ENCODE data around the gene WDR7.

Gene WDR7

DNA sequence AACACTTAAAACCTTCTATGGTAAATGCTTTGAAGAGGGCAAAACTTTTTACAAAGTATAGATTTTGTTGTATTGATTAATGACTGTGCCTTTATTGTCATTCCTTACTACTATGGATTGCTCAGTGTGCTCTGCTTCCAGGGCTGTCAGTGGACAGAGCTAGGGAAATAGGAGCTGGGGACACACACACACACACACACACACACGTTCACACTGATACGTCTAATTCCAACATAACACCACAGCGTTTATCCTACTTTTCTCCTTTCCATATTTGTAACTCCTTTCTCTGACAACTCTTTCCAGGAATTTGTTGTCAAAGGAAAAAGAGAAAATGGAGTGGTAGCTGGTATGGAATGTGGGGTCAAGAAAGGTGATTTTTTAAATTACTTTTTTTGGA, 21.8 kb downstream of the WDR7 start:
- H3F3A ChIP-seq (ENCODE audit: insufficient read depth, low read length) = no peaks in the 10 kb centered on the region
- H3K79me2 ChIP-seq (ENCODE audit: insufficient read depth, low read length) = peaks cover 24% of the 10 kb centered on the region
- H2AFZ ChIP-seq (ENCODE audit: low read length) = no peak overlapping the region
- H3K4me2 ChIP-seq (ENCODE audit: low read length) = no peak overlapping the region
- H3K4me1 ChIP-seq (ENCODE audit: insufficient read depth, low read length, severe bottlenecking) = peaks cover 6% of the 10 kb centered on the region
- no peak overlapping the region for H3K9ac ChIP-seq (ENCODE audit: low read length)
- H3K4me3 ChIP-seq (ENCODE audit: low read depth, low read length, poor library complexity, severe bottlenecking) = no peak overlapping the region
- H3K27me3 ChIP-seq (ENCODE audit: insufficient read depth, low read length) = no peaks in the 10 kb centered on the region
- H3K9me2 ChIP-seq (ENCODE audit: low read depth, low read length) = no peaks in the 10 kb centered on the region
- no peaks in the 10 kb centered on the region for H4K20me1 ChIP-seq (ENCODE audit: insufficient read depth, low read length)
- TF ChIP-seq, protein P1, sequence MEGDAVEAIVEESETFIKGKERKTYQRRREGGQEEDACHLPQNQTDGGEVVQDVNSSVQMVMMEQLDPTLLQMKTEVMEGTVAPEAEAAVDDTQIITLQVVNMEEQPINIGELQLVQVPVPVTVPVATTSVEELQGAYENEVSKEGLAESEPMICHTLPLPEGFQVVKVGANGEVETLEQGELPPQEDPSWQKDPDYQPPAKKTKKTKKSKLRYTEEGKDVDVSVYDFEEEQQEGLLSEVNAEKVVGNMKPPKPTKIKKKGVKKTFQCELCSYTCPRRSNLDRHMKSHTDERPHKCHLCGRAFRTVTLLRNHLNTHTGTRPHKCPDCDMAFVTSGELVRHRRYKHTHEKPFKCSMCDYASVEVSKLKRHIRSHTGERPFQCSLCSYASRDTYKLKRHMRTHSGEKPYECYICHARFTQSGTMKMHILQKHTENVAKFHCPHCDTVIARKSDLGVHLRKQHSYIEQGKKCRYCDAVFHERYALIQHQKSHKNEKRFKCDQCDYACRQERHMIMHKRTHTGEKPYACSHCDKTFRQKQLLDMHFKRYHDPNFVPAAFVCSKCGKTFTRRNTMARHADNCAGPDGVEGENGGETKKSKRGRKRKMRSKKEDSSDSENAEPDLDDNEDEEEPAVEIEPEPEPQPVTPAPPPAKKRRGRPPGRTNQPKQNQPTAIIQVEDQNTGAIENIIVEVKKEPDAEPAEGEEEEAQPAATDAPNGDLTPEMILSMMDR (IDR thresholded peaks at IDR 0.05; ENCODE audit: low read length) = no peak
- no peak for TF ChIP-seq EZH2 (IDR thresholded peaks at IDR 0.05; ENCODE audit: borderline replicate concordance, low read length)
- H3K36me3 ChIP-seq (ENCODE audit: insufficient read depth, low read length) = peaks cover 14% of the 10 kb centered on the region
- H3K9me3 ChIP-seq (ENCODE audit: low read length) = no peaks in the 10 kb centered on the region
- no peak overlapping the region for H3K27ac ChIP-seq (ENCODE audit: low read depth, low read length, poor library complexity, severe bottlenecking)

DNA sequence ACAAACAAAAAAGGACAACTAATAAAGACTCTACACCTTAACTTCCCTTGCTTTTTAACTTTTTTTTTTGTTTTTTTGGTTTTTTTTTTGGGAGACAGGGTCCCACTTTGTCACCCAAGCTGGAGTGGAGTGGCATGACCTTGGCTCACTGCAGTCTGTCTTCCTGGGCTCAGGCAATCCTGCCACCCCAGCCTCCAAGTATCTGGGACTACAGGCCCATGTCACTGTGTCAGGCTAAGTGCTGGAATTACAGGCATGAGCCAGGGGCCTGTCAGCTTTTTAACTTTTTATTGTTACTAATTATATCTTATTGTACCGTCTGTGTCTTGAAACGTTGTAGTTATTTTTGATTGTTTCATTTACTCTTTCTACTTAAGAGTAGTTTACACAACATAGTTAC, 25.5 kb downstream of the WDR7 start:
- Histone ChIP-seq H4K20me1 (ENCODE audit: insufficient read depth, low read length) (no peaks in the 10 kb centered on the region), H3K9ac (ENCODE audit: low read length) (no peak overlapping the region), H2AFZ (ENCODE audit: low read length) (no peak overlapping the region), H3K27me3 (ENCODE audit: insufficient read depth, low read length) (no peaks in the 10 kb centered on the region), H3K4me1 (ENCODE audit: insufficient read depth, low read length, severe bottlenecking) (no peaks in the 10 kb centered on the region), H3K79me2 (ENCODE audit: insufficient read depth, low read length) (0 out of 2 replicates have a peak, but pooled peaks cover 6% of the 10 kb centered on the region), H3K4me3 (ENCODE audit: low read depth, low read length, poor library complexity, severe bottlenecking) (no peak overlapping the region), H3K36me3 (ENCODE audit: insufficient read depth, low read length) (peaks cover 14% of the 10 kb centered on the region), H3K27ac (ENCODE audit: low read depth, low read length, poor library complexity, severe bottlenecking) (no peak overlapping the region), H3F3A (ENCODE audit: insufficient read depth, low read length) (no peaks in the 10 kb centered on the region), H3K4me2 (ENCODE audit: low read length) (no peak overlapping the region), H3K9me2 (ENCODE audit: low read depth, low read length) (no peaks in the 10 kb centered on the region), H3K9me3 (ENCODE audit: low read length) (no peaks in the 10 kb centered on the region)
- TF ChIP-seq, protein P1 (IDR thresholded peaks at IDR 0.05; ENCODE audit: low read length) = no peak
- TF ChIP-seq EZH2 (IDR thresholded peaks at IDR 0.05; ENCODE audit: borderline replicate concordance, low read length) = no peak

DNA sequence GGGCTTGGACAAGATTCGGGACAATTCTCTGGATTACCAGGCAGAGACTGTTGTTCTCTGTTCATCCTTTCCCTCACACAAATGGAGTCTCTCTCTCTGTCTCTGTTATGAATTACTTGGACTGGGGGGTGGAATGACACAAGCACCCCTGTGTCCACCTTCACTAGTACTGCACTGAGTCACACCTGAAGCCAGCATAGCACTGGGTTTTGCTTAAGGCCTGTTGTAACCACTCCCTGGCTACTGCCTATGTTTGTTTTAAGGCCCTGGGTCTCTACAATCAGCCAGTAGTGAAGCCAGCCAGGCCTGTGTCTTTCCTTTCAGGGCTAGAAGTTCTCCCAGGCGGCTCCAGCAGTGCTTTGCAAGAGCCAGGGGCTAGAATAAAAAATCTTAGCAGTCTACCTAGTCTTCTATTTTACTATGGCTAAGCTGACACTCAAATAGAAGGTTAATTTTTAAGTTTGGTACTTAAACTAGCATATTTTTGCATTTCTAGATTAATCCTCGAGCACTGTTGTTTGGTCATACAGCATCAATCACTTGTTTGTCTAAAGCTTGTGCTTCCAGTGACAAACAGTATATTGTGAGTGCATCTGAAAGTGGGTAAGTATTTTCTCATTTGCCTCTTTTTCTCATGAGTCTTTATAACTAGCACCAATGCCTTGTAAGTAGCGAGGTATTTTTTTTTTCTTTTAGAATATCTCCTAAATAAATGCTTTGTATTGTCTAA, 27.8 kb downstream of the WDR7 start:
- H4K20me1 ChIP-seq (ENCODE audit: insufficient read depth, low read length) = no peaks in the 10 kb centered on the region
- no peak for TF ChIP-seq EZH2 (IDR thresholded peaks at IDR 0.05; ENCODE audit: borderline replicate concordance, low read length)
- TF ChIP-seq, protein P1 (IDR thresholded peaks at IDR 0.05; ENCODE audit: low read length) = no peak
- no peak overlapping the region for H3K4me2 ChIP-seq (ENCODE audit: low read length)
- no peaks in the 10 kb centered on the region for H3K27me3 ChIP-seq (ENCODE audit: insufficient read depth, low read length)
- H3K9me2 ChIP-seq (ENCODE audit: low read depth, low read length) = no peaks in the 10 kb centered on the region
- H2AFZ ChIP-seq (ENCODE audit: low read length) = no peak overlapping the region
- H3K4me1 ChIP-seq (ENCODE audit: insufficient read depth, low read length, severe bottlenecking) = no peaks in the 10 kb centered on the region
- H3F3A ChIP-seq (ENCODE audit: insufficient read depth, low read length) = no peaks in the 10 kb centered on the region
- H3K9me3 ChIP-seq (ENCODE audit: low read length) = no peaks in the 10 kb centered on the region
- H3K4me3 ChIP-seq (ENCODE audit: low read depth, low read length, poor library complexity, severe bottlenecking) = no peak overlapping the region
- H3K79me2 ChIP-seq (ENCODE audit: insufficient read depth, low read length) = no peaks in the 10 kb centered on the region
- H3K36me3 ChIP-seq (ENCODE audit: insufficient read depth, low read length) = peaks cover 9% of the 10 kb centered on the region
- no peak overlapping the region for H3K27ac ChIP-seq (ENCODE audit: low read depth, low read length, poor library complexity, severe bottlenecking)
- H3K9ac ChIP-seq (ENCODE audit: low read length) = no peak overlapping the region

Measured in OCI-LY1 (cell line).